BE2C (cell line): ENCODE measurements around the gene TMEM144.

Source experiments
- DNase-seq: peaks from one replicate; pipeline ENCODE4 v3.0.0-alpha.2; 2020
- H3K27me3 ChIP-seq: fragments of 250-450 bp; sonication (Bioruptor Pico); 2 replicates; pipeline ENCODE4 v1.5.1; 2020; ENCODE audit warnings: mild to moderate bottlenecking
- H3K36me3 ChIP-seq: fragments of 250-450 bp; sonication (Bioruptor Pico); 2 replicates; pipeline ENCODE4 v1.5.1; 2020; ENCODE audit warnings: mild to moderate bottlenecking
- H3K4me1 ChIP-seq: fragments of 250-450 bp; sonication (Bioruptor Pico); 2 replicates; pipeline ENCODE4 v1.5.1; 2020
- H3K4me3 ChIP-seq: 2 replicates; pipeline ENCODE4 v1.5.1; 2011; ENCODE audit warnings: low read depth, low read length
- H3K9me3 ChIP-seq: fragments of 250-450 bp; sonication (Bioruptor Pico); 2 replicates; pipeline ENCODE4 v1.5.1; 2020
- TF ChIP-seq, protein P1 (sequence below): IDR thresholded peaks from 2 replicates; pipeline ENCODE4 v1.5.1; 2012; ENCODE audit warnings: mild to moderate bottlenecking, low read depth, low read length

The TMEM144 gene

DNA sequence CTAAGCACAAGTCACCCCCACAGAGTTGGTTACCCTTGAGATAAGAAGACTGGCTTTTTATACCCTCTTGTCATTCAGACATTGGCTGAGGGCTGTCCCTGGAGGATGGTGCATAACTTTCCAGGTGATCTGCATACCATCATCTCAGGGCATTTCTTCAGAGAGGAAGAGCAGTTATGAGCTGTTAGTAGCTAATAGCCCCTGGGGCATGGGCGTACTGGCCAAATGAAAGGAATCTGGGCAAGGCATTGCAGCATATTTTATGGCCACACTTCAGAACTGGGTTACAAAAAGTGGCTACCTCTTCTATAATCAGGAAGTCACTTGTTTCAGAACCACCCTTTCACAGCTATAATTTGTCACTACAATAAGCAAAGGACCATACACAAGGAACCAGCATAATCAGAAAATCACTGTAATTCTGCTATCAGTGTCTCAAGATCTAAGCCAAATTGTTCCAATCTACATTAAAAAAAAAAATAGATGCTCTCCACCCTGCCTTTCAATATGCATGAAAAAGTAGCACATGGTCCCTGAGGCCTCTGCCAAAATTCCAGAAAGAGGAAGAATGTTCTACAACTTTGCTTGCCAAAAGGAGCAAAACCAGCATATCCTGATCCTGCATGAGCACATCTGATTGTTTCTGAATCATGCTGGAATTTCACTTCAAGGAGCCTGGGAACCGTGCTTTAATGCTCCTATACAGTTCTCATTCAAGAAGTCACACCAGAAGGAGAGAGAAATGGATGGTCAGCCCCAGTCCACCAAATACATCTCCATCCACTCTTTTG lies 92.0 kb downstream of the TMEM144 start:
- no peaks in the 10 kb centered on the region for H3K4me1 ChIP-seq
- H3K4me3 ChIP-seq = no peak overlapping the region
- TF ChIP-seq, protein P1, sequence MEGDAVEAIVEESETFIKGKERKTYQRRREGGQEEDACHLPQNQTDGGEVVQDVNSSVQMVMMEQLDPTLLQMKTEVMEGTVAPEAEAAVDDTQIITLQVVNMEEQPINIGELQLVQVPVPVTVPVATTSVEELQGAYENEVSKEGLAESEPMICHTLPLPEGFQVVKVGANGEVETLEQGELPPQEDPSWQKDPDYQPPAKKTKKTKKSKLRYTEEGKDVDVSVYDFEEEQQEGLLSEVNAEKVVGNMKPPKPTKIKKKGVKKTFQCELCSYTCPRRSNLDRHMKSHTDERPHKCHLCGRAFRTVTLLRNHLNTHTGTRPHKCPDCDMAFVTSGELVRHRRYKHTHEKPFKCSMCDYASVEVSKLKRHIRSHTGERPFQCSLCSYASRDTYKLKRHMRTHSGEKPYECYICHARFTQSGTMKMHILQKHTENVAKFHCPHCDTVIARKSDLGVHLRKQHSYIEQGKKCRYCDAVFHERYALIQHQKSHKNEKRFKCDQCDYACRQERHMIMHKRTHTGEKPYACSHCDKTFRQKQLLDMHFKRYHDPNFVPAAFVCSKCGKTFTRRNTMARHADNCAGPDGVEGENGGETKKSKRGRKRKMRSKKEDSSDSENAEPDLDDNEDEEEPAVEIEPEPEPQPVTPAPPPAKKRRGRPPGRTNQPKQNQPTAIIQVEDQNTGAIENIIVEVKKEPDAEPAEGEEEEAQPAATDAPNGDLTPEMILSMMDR = no peak
- no peak for DNase-seq
- H3K9me3 ChIP-seq = no peaks in the 10 kb centered on the region
- no peaks in the 10 kb centered on the region for H3K27me3 ChIP-seq
- H3K36me3 ChIP-seq = no peaks in the 10 kb centered on the region

GRCh38 chr4:158304694-158305093 lies 94.4 kb downstream of the TMEM144 start:
- DNase-seq = no peak
- no peaks in the 10 kb centered on the region for H3K4me1 ChIP-seq
- no peaks in the 10 kb centered on the region for H3K27me3 ChIP-seq
- TF ChIP-seq, protein P1 = no peak
- H3K4me3 ChIP-seq = no peak overlapping the region
- H3K9me3 ChIP-seq = no peaks in the 10 kb centered on the region
- H3K36me3 ChIP-seq = no peaks in the 10 kb centered on the region
